GM12892 (cell line): Measurements from ENCODE around the gene TBC1D22A.

ENCODE experiments used
- POLR2A ChIP-seq: IDR thresholded peaks from 2 replicates; pipeline ENCODE4 v1.6.1; 2011; ENCODE audit warnings: low read depth, low read length, control low read depth
- POLR2AphosphoS5 ChIP-seq: IDR thresholded peaks from 2 replicates; pipeline ENCODE4 v1.6.1; 2011; ENCODE audit warnings: low read depth, low read length, control low read depth

- TF ChIP-seq POLR2AphosphoS5, result no peak
- no peak for TF ChIP-seq POLR2A
Observed at GRCh38 chr22:46922037-46922436, 159.6 kb downstream of the TBC1D22A start.
